H9 (cell line): ENCODE results near the gene RCAN2. TPM values are rescaled to one million over a fixed set of nuclear protein-coding genes. Genes with fewer than 3 reads are reported as not detected.

Source experiments
- DNase-seq: peaks from one replicate; pipeline ENCODE4 v3.0.0-alpha.2; 2017
- H2AFZ ChIP-seq: one replicate; pipeline ENCODE4 v1.6.1; 2013; ENCODE audit warnings: mild to moderate bottlenecking, low read length, control low read depth, moderate library complexity
- H2AK5ac ChIP-seq: 2 replicates; pipeline ENCODE4 v1.6.1; 2013; ENCODE audit warnings: low read length, control low read depth, mixed read lengths; ENCODE audit not compliant: insufficient read length
- H2BK120ac ChIP-seq: one replicate; pipeline ENCODE4 v1.6.1; 2013; ENCODE audit warnings: low read depth, mild to moderate bottlenecking, low read length, control low read depth, inconsistent platforms; ENCODE audit not compliant: poor library complexity, severe bottlenecking
- H2BK12ac ChIP-seq: 2 replicates; pipeline ENCODE4 v1.6.1; 2013; ENCODE audit warnings: low read length, control low read depth, mixed read lengths, low read depth; ENCODE audit not compliant: insufficient read length
- H2BK15ac ChIP-seq: 2 replicates; pipeline ENCODE4 v1.6.1; 2013; ENCODE audit warnings: low read depth, low read length, control low read depth
- H2BK20ac ChIP-seq: one replicate; pipeline ENCODE4 v1.6.1; 2013; ENCODE audit warnings: low read depth, mild to moderate bottlenecking, low read length, control low read depth, inconsistent platforms; ENCODE audit not compliant: poor library complexity, severe bottlenecking
- H2BK5ac ChIP-seq: 2 replicates; pipeline ENCODE4 v1.6.1; 2013; ENCODE audit warnings: low read length, control low read depth, mixed read lengths; ENCODE audit not compliant: insufficient read length
- H3K14ac ChIP-seq: 2 replicates; pipeline ENCODE4 v1.6.1; 2013; ENCODE audit warnings: low read length, control low read depth; ENCODE audit not compliant: insufficient read depth
- H3K18ac ChIP-seq: 2 replicates; pipeline ENCODE4 v1.6.1; 2013; ENCODE audit warnings: low read depth, mild to moderate bottlenecking, mixed read lengths, low read length, control low read depth; ENCODE audit not compliant: insufficient read length
- H3K23ac ChIP-seq: 2 replicates; pipeline ENCODE4 v1.6.1; 2013; ENCODE audit warnings: low read length, control low read depth, mixed read lengths, low read depth; ENCODE audit not compliant: insufficient read length
- H3K23me2 ChIP-seq: 2 replicates; pipeline ENCODE4 v1.6.1; 2013; ENCODE audit warnings: low read depth, mild to moderate bottlenecking, mixed read lengths, low read length, control low read depth; ENCODE audit not compliant: insufficient read length, poor library complexity, severe bottlenecking
- H3K27ac ChIP-seq: 2 replicates; pipeline ENCODE4 v1.5.1; 2013; ENCODE audit warnings: low read length, control low read depth, mixed read lengths, low read depth; ENCODE audit not compliant: insufficient read length
- H3K27me3 ChIP-seq: 2 replicates; pipeline ENCODE4 v1.6.1; 2013; ENCODE audit warnings: low read length, control low read depth, inconsistent platforms; ENCODE audit not compliant: insufficient read depth
- H3K4ac ChIP-seq: 2 replicates; pipeline ENCODE4 v1.6.1; 2013; ENCODE audit warnings: low read depth, mild to moderate bottlenecking, control low read depth, inconsistent platforms, low read length, moderate library complexity
- H3K4me1 ChIP-seq: 2 replicates; pipeline ENCODE4 v1.6.1; 2013; ENCODE audit warnings: low read length, control low read depth, inconsistent platforms; ENCODE audit not compliant: insufficient read depth
- H3K4me2 ChIP-seq: 2 replicates; pipeline ENCODE4 v1.6.1; 2013; ENCODE audit warnings: low read length, control low read depth, mixed read lengths; ENCODE audit not compliant: insufficient read length, insufficient read depth
- H3K56ac ChIP-seq: 2 replicates; pipeline ENCODE4 v1.6.1; 2013; ENCODE audit warnings: low read depth, mild to moderate bottlenecking, mixed read lengths, low read length, control low read depth; ENCODE audit not compliant: insufficient read length
- H3K79me1 ChIP-seq: 2 replicates; pipeline ENCODE4 v1.6.1; 2013; ENCODE audit warnings: low read depth, mild to moderate bottlenecking, moderate library complexity, low read length, control low read depth, inconsistent platforms; ENCODE audit not compliant: insufficient read depth, poor library complexity, severe bottlenecking
- H3K79me2 ChIP-seq: 2 replicates; pipeline ENCODE4 v1.6.1; 2013; ENCODE audit warnings: low read length, control low read depth, inconsistent platforms; ENCODE audit not compliant: insufficient read depth
- H3K9ac ChIP-seq: 2 replicates; pipeline ENCODE4 v1.6.1; 2013; ENCODE audit warnings: low read length, control low read depth, mixed read lengths; ENCODE audit not compliant: insufficient read length; ENCODE audit errors: extremely low read depth
- H3K9me3 ChIP-seq: one replicate; pipeline ENCODE4 v1.6.1; 2013; ENCODE audit warnings: low read depth, low read length, inconsistent platforms; ENCODE audit not compliant: control insufficient read depth
- H3T11ph ChIP-seq: one replicate; pipeline ENCODE4 v1.6.1; 2013; ENCODE audit warnings: mild to moderate bottlenecking, low read length, control low read depth, inconsistent platforms
- H4K20me1 ChIP-seq: one replicate; pipeline ENCODE4 v1.6.1; 2013; ENCODE audit not compliant: control insufficient read depth, insufficient read length, insufficient read depth
- H4K5ac ChIP-seq: 2 replicates; pipeline ENCODE4 v1.6.1; 2013; ENCODE audit warnings: low read depth, mild to moderate bottlenecking, mixed read lengths, low read length, control low read depth; ENCODE audit not compliant: insufficient read length
- H4K8ac ChIP-seq: replicated peaks from 2 replicates; pipeline ENCODE4 v1.6.1; 2013; ENCODE audit warnings: low read length, control low read depth, mixed read lengths, low read depth; ENCODE audit not compliant: insufficient read length
- H4K91ac ChIP-seq: 2 replicates; pipeline ENCODE4 v1.6.1; 2013; ENCODE audit warnings: low read depth, mild to moderate bottlenecking, moderate library complexity, mixed read lengths, low read length, control low read depth; ENCODE audit not compliant: insufficient read length
- H3K27ac Mint-ChIP-seq, 3 experiments: 2 replicates in 2 of 3; 3 replicates in 1 of 3; pipeline ENCODE4 v1.8.0; 2020 to 2021; ENCODE audit warnings: mixed read lengths in 3 of 3, mild to moderate bottlenecking in 1 of 3, moderate library complexity in 1 of 3
- H3K27me3 Mint-ChIP-seq: 2 replicates; pipeline ENCODE4 v1.8.0; 2021; ENCODE audit warnings: low read depth, mild to moderate bottlenecking, moderate library complexity, mixed read lengths
- H3K36me3 Mint-ChIP-seq, 3 experiments: 2 replicates in 2 of 3; 3 replicates in 1 of 3; pipeline ENCODE4 v1.8.0; 2020 to 2021; ENCODE audit warnings: low read depth in 3 of 3, mixed read lengths in 3 of 3; ENCODE audit not compliant: insufficient read depth in 1 of 3
- H3K4me1 Mint-ChIP-seq, 2 experiments: 2 replicates each; pipeline ENCODE4 v1.8.0; 2020; ENCODE audit warnings: mixed read lengths in 2 of 2
- H3K4me3 Mint-ChIP-seq, 2 experiments: 2 replicates in 1 of 2; 3 replicates in 1 of 2; pipeline ENCODE4 v1.8.0; 2020 to 2021; ENCODE audit warnings: mild to moderate bottlenecking in 2 of 2, mixed read lengths in 2 of 2, moderate library complexity in 1 of 2
- H3K9me3 Mint-ChIP-seq, 2 experiments: 2 replicates in 1 of 2; 3 replicates in 1 of 2; pipeline ENCODE4 v1.8.0; 2020; ENCODE audit warnings: mild to moderate bottlenecking in 2 of 2, mixed read lengths in 2 of 2, moderate library complexity in 1 of 2
- CTCF ChIP-seq: fragments of 200-600 bp; sonication (generic); conservative IDR thresholded peaks from 3 replicates; pipeline ENCODE4 v1.8.0; 2021; ENCODE audit warnings: antibody characterized with exemption, mild to moderate bottlenecking
- WGBS: extraction: QIAGEN DNeasy Blood & Tissue Kit; methylation state at CpG from one replicate; pipeline ENCODE4 v1.1.7; 2013; ENCODE audit warnings: missing lambda C conversion rate, low lambda C conversion rate, mixed read lengths; ENCODE audit not compliant: insufficient read length; ENCODE audit errors: extremely low coverage; 5-methylcytosine and 5-hydroxymethylcytosine counted together
- total RNA-seq: library from RNA; stranded (reverse); gene quantifications from 2 replicates; pipeline ENCODE4 v1.2.1, GENCODE V29; 2021

Gene RCAN2
- total RNA-seq, 1 experiment from 2014 or later = 3.0 TPM

- Mint-ChIP-seq H3K9me3 (no peaks in the 10 kb centered on the region), H3K27me3 (0 out of 2 replicates have a peak, but pooled peaks cover 3% of the 10 kb centered on the region), H3K4me1 (no peaks in the 10 kb centered on the region), H3K4me3 (no peak overlapping the region), H3K36me3 (no peaks in the 10 kb centered on the region), H3K27ac (no peak overlapping the region)
- H3K9ac ChIP-seq = no peak overlapping the region
- H2BK12ac ChIP-seq = no peak overlapping the region
- no peak overlapping the region for H3K4ac ChIP-seq
- DNase-seq = no peak
- no CpG with 5 or more reads among the region's 2 CpGs for WGBS
- TF ChIP-seq CTCF = no peak
- H4K5ac ChIP-seq = no peak overlapping the region
- H3K4me2 ChIP-seq = no peak overlapping the region
- H3K18ac ChIP-seq = no peak overlapping the region
- no peak overlapping the region for H2BK120ac ChIP-seq
- H3K79me1 ChIP-seq = no peaks in the 10 kb centered on the region
- H3K27ac ChIP-seq = no peak overlapping the region
- no peak overlapping the region for H4K91ac ChIP-seq
- H3T11ph ChIP-seq = no peak overlapping the region
- H3K4me1 ChIP-seq = no peaks in the 10 kb centered on the region
- H4K8ac ChIP-seq = no peak overlapping the region
- no peak overlapping the region for H3K14ac ChIP-seq
- H3K9me3 ChIP-seq = no peaks in the 10 kb centered on the region
- H3K79me2 ChIP-seq = no peaks in the 10 kb centered on the region
- no peak overlapping the region for H2BK20ac ChIP-seq
- H2BK15ac ChIP-seq = no peak overlapping the region
- H3K23me2 ChIP-seq = no peaks in the 10 kb centered on the region
- H4K20me1 ChIP-seq = no peaks in the 10 kb centered on the region
- H2AFZ ChIP-seq = no peak overlapping the region
- H3K27me3 ChIP-seq = no peaks in the 10 kb centered on the region
- no peak overlapping the region for H2BK5ac ChIP-seq
- H3K56ac ChIP-seq = no peak overlapping the region
- no peak overlapping the region for H3K23ac ChIP-seq
- H2AK5ac ChIP-seq = no peak overlapping the region
Observed at GRCh38 chr6:46284475-46284874, 206.8 kb downstream of the RCAN2 start.
